ENCODE data around the gene HEXA. TPM values are rescaled to one million over a fixed set of nuclear protein-coding genes. Genes with fewer than 3 reads are reported as not detected.
A peak's percentile ranks its signal among the peaks of the same experiment; 100 is the strongest.

The HEXA gene
- total and polyA plus RNA-seq, 2 of the 8 experiments (the other 6 are each of a cell fraction or from before 2014, with no cell fraction given): 52.5 to 73.7 TPM

- Histone ChIP-seq H3K23me2 (ENCODE audit: low read depth, low read length) (no peaks in the 10 kb centered on the region), H3K23ac (ENCODE audit: insufficient read length) (no peak overlapping the region), H3K4ac (replicated peaks; ENCODE audit: insufficient read length, low read depth, low read length) (no peak overlapping the region), H2BK12ac (ENCODE audit: low read depth, low read length) (no peak overlapping the region), H2BK120ac (replicated peaks; ENCODE audit: low read depth, low read length) (no peak overlapping the region), H3K79me2 (ENCODE audit: control insufficient read depth in 1 of 2, insufficient read depth in 2 of 2, low read length in 2 of 2) (no peaks in the 10 kb centered on the region), H3K27me3 (replicated peaks in 1 of 4; ENCODE audit: control insufficient read depth in 3 of 4, extremely low read depth in 1 of 4, insufficient read depth in 3 of 4, low read length in 3 of 4) (peaks cover 0 to 9% (median 4%) of the 10 kb centered on the region in 4 experiments; a peak in 4 of 7 replicates), H3K56ac (replicated peaks; ENCODE audit: insufficient read length, low read depth, low read length) (no peak overlapping the region), H4K20me1 (replicated peaks in 1 of 2; ENCODE audit: control insufficient read depth in 1 of 2, insufficient read depth in 2 of 2, low read length in 2 of 2) (no peaks in the 10 kb centered on the region), H4K8ac (ENCODE audit: extremely low read depth, insufficient read depth, low read length) (no peak overlapping the region), H4K91ac (replicated peaks; ENCODE audit: insufficient read length, low read length) (no peak overlapping the region), H3K9ac (replicated peaks in 1 of 4; ENCODE audit: extremely low read depth in 1 of 4, low read depth in 3 of 4, low read length in 3 of 4) (no peak overlapping the region), H3K4me2 (ENCODE audit: insufficient read depth in 1 of 2, low read depth in 2 of 2, low read length in 2 of 2) (no peak overlapping the region), H3K4me1 (replicated peaks in 1 of 4; ENCODE audit: control insufficient read depth in 3 of 4, insufficient read depth in 4 of 4, low read length in 3 of 4) (no peaks in the 10 kb centered on the region), H2BK5ac (ENCODE audit: low read depth, low read length) (no peak overlapping the region), H3K9me3 (ENCODE audit: insufficient read depth in 2 of 2, low read depth in 1 of 2, low read length in 1 of 2) (no peaks in the 10 kb centered on the region), H3K79me1 (ENCODE audit: low read depth, low read length) (no peaks in the 10 kb centered on the region), H3K36me3 (ENCODE audit: control insufficient read depth in 2 of 4, insufficient read depth in 4 of 4, low read length in 3 of 4) (no peaks in the 10 kb centered on the region), H3K14ac (ENCODE audit: insufficient read length) (no peak overlapping the region), H2AK5ac (ENCODE audit: low read depth, low read length) (no peak overlapping the region), H2BK20ac (ENCODE audit: low read length) (no peak overlapping the region), H4K5ac (ENCODE audit: insufficient read length, low read depth, low read length) (no peak overlapping the region), H2BK15ac (ENCODE audit: low read length) (no peak overlapping the region), H3K18ac (ENCODE audit: extremely low read depth, low read length) (no peak overlapping the region), H3K4me3 (ENCODE audit: extremely low read depth in 1 of 4, insufficient read depth in 2 of 4, low read depth in 3 of 4, low read length in 4 of 4) (no peak overlapping the region), H2AFZ (ENCODE audit: low read length) (no peak overlapping the region), H3K27ac (ENCODE audit: low read depth, low read length) (no peak overlapping the region)
- DNase-seq (ENCODE audit: low read depth in 1 of 2, low spot score in 2 of 2): peak; percentile 38 to 70
- ChIA-PET POLR2A (ENCODE audit: partially characterized antibody) (interaction anchor here (0.9 to 1.2 kb wide), 2 partner anchors 62 to 82 kb away, joined by 3 read pairs; partner anchors contain the start of gene PKM), CTCF (ENCODE audit: partially characterized antibody) (interaction anchor here (0.6 to 4.6 kb wide), 20 partner anchors 8 to 386 kb away, joined by 3 to 30 read pairs (median 4); no protein-coding TSS in a partner anchor)
- peak; percentile 82 for FAIRE-seq
- 72% methylated on average over 2 of the region's 2 CpGs; no CpG with 5 or more reads in 1 of the 2 experiments for WGBS, 2 experiments (ENCODE audit: extremely low coverage in 1 of 2, insufficient coverage in 1 of 2, insufficient read length in 1 of 2, insufficient replicate concordance in 2 of 2, low coverage in 1 of 2, low lambda C conversion rate in 2 of 2, missing lambda C conversion rate in 1 of 2)
- TF ChIP-seq SAP30 (IDR thresholded peaks at IDR 0.05; ENCODE audit: insufficient read depth, insufficient replicate concordance, low read length) (no peak), CBX5 (IDR thresholded peaks at IDR 0.05; ENCODE audit: low read depth, low read length) (no peak), TEAD4 (IDR thresholded peaks at IDR 0.05; ENCODE audit: low read depth, low read length) (0 out of 2 replicates have a peak, but pooled peaks have one; percentile 43), MAFK (IDR thresholded peaks at IDR 0.05; ENCODE audit: low read depth, low read length) (no peak), TCF12 (IDR thresholded peaks at IDR 0.05; ENCODE audit: low read depth, low read length) (no peak), GABPA (IDR thresholded peaks at IDR 0.05; ENCODE audit: borderline replicate concordance, insufficient read depth, low read length) (no peak), RXRA (IDR thresholded peaks at IDR 0.05; ENCODE audit: insufficient read depth, low read depth, low read length) (no peak), USF2 (IDR thresholded peaks at IDR 0.05; ENCODE audit: low read length) (no peak), NANOG (IDR thresholded peaks at IDR 0.05; ENCODE audit: insufficient read depth, low read depth, low read length, poor library complexity, severe bottlenecking) (no peak), YY1 (IDR thresholded peaks at IDR 0.05; ENCODE audit: low read depth, low read length) (peak; percentile 84), CHD2 (IDR thresholded peaks at IDR 0.05; ENCODE audit: low read length) (no peak)
Measured at GRCh38 chr15:72312605-72313447, 63.0 kb downstream of the HEXA start.
